Hematopoietic multipotent progenitor cell treated with erythropoietin and hydrocortisone succinate and interleukin-3 and kit ligand, for 6 days (in vitro differentiated cells): ENCODE results near the gene EFCAB14.
A peak's percentile ranks its signal among the peaks of the same experiment; 100 is the strongest.
"Not testable (repeated sequence)": the region's sequence is repeated elsewhere in the genome, so short reads cannot be mapped to it uniquely, and the experiment has no call there.

ENCODE experiments used
- DNase-seq: peaks from one replicate; pipeline ENCODE4 v3.0.0-alpha.2; 2015

EFCAB14 gene, protein sequence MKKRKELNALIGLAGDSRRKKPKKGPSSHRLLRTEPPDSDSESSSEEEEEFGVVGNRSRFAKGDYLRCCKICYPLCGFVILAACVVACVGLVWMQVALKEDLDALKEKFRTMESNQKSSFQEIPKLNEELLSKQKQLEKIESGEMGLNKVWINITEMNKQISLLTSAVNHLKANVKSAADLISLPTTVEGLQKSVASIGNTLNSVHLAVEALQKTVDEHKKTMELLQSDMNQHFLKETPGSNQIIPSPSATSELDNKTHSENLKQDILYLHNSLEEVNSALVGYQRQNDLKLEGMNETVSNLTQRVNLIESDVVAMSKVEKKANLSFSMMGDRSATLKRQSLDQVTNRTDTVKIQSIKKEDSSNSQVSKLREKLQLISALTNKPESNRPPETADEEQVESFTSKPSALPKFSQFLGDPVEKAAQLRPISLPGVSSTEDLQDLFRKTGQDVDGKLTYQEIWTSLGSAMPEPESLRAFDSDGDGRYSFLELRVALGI

DNA sequence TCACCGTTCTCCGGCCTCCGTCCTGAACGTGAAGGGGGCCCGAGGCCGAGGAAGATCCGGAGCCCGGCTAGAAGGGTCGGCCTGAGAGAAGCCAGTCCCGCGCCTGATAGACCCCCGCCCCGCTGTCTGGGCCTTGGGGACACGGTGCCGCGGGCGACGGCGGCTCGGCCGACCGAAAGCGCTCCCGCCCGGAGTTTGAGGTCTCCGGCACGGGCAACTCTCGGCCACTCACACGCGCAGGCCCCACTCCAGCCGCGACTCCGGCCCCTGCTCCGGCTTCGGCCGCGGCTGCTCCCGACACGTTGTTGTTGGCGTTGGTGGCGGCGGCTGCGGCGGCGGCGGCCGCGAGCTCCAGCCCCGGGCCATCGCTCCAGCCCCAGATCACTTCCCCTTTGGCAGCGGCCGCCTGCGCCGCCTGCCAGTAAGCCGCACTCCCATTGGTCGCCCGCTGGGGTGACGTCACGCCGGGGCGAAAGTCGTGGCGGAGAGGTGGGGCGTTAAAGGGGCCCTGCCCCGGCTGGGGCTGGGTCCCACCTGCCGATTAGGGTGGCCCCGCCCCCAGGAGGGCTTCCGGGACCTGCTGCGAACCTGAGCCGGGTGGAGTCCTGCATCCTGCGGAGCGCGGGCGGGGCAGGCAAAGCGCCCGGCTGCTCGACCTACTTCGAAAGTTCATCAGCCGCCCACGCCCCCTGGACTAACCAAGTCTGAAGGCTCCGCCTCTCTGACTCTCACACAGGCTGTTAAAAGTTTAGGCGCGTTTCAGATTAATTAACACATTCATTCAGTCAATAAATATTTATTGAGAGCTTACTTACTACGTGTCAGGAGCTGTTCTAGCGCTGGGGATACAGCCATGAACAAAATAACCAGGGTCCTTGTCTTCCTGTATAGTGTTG lies at the start of gene EFCAB14:
TSS of gene EFCAB14 (minus strand) at position 388 of the 896 bp plus-strand sequence. CDS start 1,027 bp downstream, outside the sequence.
- peak; percentile 97 for DNase-seq

DNA sequence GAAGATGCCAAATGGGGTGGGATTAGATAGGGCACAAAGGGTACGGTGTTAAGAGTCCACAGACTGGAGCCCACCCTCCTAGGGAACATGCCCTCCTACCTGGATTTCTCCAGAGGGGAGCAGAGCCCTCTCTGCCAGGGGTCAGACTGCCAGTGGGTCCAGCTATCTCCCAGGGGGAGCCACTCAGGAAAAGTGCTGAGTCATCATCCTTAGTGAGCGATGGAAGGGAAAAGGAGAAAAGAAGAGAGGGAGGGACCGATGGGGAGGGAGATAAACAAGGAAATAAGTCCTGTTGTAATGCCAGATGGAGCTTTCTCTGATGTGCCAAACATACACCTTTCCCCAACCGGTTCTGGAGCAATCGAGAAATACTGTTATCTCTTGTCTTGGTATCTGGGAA lies 49.5 kb upstream of the EFCAB14 start:
- DNase-seq, result no peak

DNA sequence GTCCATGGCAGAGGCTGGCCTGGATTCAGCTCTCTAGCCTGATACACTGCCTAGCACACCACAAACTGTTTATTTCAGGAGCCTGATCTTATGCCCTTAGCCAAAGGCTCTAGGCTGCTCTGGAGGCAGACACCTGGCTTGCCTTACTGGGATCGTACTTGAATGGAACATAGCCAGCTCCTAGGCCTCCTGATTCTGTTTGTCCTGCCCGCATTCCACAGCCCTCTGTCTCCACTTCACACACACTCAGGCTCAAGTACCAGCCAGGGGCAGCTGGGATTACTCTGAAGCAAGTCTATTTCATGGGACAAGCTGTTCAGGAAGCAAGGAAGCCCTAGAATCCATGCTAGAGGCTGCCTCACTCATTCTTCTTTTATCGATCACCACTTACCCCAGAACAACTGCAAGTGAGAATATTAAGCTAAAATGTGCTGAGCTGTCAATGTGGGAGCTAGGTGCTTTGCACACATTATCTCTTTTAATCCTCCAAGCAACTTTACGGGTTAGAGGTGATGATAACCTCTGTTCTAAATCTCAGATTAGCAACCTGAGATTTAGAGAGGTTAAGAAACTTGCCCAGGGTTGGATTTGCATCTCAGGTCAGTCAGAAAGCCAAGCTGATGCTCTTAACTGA lies 48.9 kb upstream of the EFCAB14 start:
- DNase-seq, result no peak

DNA sequence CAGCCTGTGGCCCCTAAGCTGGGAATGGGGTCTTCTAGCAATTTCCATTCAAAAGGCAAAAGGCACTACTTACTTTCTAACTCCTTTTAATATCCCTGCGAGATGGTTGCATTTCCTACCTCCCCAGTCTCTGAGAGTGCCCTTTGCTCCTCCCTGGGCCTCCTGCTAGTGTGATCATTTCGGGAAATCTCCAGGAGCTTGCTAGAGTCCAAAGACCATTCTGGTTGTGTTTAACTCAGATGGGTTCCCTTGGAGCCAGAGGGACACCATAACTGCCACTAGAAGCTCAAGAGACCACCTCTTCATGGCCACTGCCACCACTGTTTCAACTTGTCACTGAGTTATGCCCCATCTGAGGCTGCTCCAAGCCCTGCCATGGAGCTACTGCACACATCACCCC lies 45.5 kb upstream of the EFCAB14 start:
- DNase-seq, result no peak

DNA sequence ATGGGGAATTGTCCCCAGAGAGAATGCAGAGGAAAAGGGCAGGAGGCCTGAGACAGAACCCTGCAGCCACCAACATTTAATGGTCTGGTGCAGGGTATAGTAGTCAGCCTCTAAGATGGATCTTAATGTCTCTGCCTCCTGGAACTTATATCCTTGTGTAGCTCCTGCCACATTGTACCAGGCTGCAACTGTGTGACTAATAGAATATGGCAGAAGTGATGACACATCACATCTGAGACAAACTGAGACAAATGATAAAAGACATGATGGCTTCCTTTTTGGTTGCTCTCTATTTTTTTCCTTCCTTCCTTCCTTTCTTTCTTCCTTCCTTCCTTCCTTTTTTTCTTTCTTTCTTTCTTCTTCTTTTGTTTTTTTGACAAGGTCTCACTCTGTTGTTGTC lies 42.8 kb upstream of the EFCAB14 start:
- no peak for DNase-seq

DNA sequence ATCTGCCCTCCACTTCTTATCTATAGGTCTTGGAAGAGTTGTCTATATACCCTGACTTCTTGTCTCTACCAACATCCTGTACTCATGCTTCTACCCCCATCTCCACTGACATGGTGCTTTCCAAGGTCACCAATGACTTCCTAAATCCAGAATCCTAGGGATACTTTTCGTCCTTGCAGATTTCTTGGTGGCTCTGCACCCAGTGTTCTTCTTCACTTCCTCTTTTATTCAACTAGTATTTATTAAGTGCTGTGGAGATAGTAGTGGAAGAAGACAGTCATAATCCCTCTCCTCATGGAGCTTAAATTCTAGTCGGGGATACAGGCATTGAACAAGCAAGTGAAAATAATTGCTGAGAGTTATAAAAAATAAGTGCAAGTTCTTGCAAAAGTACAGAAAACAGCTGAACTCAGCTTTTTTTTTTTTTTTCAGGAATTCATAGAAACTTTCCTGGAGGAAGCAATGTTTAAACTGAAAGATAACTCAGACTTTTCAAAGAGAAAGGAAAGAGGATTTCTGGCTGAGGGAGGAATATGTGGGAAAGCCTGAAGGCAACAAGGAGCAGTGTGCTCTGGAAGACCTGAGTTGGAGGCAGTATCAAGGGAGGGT lies 41.7 kb upstream of the EFCAB14 start:
- no peak for DNase-seq

DNA sequence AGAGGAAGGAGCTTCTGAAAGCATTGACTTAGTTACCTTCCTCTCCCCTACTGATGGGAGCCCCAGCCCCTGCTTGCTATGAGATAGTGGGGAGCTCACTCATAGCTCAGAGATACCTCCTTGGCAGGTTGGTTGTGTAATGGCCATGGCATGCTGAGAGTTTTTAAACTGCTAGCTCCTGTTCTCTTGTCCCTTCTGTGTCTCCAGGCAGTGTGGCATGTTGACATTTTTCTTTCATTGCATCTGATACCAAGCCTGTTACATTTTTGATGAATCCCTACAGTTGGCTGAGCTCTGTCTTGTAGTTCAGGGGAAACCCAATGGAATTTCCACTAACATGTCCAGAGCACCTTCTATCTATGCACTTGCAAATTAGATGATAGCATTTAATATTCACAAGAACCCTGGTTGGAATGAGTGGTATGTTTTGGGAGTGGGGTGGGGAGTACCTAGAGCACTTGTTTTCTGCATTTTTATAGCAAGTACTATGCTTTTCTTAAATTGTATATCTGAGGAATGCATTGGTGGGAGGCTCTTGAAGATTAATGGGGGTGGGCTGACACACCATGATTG lies 39.1 kb upstream of the EFCAB14 start:
- DNase-seq, result no peak

DNA sequence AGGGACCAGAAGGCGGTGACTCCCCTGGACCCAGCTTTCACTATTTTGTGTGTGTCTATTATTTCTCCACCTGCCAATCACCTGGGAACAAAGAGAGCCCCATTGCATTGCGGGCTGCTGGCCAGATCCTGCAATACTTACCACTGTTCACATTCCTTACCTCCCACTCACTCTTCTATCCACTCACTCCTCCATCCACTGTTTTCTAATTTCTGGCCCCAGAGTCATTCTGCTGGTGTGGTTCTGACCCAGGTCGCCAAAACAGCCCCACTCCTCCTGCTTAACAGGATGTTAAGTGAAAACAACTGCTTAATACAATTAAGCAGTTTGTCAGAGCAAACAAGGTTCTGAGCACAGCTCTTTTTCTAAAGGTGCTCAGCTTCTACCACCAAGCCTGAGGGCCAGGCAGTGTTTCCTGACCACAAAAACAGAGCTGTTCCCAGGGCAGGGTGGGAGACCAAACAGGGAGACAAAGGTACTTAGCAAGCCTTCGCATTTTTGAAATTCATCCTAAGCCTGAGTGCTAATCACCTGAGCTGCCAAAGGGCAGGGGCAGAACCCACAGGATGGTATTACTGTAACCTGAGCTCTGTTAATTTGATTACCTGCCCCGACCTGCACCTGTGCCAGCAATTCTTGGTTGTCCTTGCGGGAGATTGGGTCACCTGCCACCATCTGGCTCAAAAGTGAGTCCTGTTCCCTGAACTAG lies 38.5 kb upstream of the EFCAB14 start:
- DNase-seq, result no peak

DNA sequence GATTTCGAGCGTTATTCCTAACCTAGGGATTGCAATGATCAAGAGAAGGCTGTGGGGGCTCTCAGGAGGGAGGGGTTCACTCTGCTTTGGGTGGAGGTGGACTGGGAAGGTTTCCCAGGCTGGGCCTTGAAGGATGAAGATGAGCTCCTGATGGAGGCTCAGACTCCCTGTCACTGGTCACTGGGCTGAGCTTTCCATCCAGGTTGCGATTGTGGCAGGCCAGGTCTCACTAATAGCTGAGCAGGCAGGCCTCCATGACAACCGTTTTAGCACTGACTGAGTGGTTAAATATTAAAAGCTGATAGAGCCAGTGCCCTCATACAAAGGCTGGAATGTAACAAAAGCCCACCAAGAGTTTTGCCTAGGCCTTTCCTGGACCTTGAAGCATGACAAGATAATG lies 36.2 kb upstream of the EFCAB14 start:
- no peak for DNase-seq

DNA sequence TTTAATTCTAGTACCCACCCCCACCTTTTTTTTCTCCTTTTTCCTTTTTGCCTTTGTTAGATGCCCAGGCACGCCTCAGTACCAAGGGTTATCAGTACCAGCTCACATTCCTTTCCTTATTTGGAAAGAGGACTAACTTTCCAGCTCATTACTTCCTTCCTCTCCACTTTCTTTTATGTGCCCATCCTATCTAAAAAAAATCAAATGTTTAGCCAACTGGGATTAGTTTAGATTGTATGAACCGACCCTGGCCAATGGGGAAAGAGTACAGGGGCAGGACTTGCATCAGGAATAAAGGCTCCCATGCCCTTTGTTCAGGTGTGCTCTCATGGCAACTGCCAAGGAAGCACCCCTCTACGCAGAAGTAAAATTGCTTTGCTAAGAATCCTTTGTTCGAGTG lies 35.8 kb upstream of the EFCAB14 start:
- not testable (repeated sequence) for DNase-seq

DNA sequence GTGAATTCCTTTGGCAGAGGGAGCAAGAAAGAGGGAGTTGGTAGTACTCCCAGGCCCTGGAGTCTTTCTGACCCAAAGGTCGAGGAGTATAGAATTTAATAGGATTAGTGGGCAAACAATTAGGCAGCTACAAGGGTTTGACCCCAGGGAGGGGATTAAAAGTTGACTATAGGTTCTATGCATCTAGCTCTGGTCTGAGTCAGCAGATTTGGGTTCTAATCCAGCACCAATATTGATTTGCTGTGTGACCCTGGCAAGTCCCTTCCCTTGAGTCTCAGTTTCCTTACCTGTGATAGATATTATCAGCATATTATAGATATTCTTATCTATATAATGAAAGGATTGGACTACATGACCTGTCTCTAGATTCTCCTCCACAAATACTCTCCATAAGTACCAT lies 35.1 kb upstream of the EFCAB14 start:
- DNase-seq, result no peak

DNA sequence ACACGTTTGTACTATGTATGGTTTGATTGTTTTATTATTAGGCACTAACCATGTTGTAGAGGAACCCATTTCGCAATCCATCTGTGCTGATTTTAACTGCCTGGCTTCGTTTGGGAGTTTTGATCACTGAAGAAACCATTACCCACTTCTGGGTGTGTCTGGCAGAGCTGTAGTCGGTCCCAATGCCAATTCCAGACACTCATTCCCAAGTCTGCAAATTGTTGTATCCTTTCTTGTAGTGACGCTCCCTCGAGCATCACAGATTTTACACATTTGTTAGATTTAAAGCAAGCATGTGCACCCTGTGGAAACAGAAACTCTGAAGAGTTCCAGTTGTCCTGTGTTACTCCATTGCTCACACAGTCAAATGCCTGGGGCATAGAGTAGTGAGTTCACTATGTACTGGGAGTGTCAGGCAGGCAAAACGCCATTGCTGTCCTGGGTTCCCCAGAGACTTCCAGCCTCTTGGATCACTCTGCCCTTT lies 31.0 kb upstream of the EFCAB14 start:
- DNase-seq, result no peak

DNA sequence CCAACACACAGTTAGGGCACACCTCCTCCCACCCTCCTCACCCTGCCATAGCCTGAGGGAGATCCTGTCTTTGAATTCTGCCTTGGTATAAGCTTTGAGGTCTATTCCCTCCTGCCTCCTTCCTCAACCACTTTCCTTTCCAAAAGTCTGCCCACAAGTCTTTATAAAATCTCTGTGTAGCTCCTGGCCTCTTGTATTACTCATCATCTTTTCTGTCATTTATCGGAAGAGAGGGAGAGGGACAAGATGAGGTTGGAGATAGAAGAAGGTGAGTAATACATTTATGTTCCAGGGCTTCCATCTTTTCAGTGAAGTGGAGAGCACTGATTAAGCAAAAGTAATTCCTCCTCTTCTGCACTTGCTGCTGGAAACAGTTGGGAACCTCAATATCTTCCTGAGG lies 30.5 kb upstream of the EFCAB14 start:
- no peak for DNase-seq

DNA sequence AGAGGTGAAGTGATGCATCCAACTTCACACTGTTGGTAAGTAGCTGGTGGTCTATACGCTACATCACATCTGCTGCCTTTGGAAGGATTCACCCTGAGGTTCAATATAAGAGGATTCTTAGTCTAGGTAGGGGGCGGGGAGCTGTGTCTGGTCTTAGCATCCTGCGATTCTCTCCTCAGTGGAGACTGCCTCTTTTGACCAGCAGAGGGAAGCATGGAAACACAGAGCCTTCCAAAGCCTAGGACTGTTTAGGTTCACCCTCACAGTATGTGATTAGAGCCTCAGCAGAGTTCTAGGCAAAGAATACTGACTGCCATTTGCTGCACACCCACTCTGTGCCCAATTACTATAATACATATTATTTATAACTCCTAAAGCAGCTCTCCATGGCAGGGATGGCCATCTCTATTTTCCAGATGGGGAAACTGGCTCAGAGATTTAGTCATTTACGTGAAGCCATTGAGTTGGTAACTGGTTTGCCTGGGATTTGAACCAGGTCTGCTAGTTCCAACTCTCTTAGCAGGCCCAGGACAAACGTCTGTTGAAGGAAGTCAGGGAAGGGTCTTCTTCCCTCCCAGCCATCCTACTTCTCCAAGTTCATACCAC lies 28.9 kb upstream of the EFCAB14 start:
- DNase-seq, result peak; percentile 61

DNA sequence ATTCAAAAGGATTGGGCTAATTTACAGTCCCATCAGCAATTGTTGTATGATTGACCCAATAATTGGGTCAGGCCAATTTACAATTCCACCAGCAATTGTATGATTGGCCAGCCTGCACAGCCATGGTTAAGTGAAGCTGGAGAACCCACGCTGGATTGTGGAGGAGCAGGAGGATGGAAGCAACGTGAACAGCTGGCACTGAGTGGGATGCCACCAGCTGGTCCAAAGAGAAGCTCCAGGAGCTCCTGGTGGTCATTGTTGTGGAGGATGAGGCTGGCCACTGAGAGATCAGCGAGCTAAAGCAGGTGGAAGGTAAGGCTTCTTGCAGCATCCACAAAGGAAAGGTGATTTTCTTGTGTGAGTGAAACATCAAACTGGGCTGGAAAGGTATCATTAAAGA lies 23.2 kb upstream of the EFCAB14 start:
- no peak for DNase-seq

DNA sequence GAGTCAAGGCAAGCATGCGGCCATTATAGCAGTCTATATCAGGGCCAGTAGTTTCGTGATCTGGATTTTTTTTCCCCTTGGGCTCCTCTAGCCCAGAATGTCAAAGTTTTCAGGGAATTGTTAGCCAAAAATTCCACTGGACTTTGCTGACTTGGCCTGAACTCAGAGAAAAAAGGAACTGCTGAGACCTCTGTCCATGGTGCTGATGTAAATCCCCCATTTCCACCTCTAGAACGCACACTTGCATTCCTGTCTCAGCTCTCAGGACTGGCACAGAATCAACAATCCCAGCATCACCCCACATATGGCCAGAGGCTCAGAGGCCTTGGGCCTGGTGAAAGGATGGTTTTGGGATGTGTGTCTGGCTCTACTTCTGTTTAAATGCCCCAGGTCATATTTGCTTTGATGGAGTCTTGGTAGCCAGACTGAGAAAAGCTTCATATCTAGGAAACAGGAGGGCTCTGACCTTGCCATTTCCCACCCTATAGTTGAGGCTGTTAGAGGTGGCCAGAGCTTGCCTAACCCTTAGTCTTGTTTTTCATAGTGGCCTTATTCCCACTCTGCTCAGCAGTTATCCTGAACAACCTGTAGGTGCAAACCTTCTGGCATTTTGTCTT lies 16.9 kb upstream of the EFCAB14 start:
- peak; percentile 84 for DNase-seq

DNA sequence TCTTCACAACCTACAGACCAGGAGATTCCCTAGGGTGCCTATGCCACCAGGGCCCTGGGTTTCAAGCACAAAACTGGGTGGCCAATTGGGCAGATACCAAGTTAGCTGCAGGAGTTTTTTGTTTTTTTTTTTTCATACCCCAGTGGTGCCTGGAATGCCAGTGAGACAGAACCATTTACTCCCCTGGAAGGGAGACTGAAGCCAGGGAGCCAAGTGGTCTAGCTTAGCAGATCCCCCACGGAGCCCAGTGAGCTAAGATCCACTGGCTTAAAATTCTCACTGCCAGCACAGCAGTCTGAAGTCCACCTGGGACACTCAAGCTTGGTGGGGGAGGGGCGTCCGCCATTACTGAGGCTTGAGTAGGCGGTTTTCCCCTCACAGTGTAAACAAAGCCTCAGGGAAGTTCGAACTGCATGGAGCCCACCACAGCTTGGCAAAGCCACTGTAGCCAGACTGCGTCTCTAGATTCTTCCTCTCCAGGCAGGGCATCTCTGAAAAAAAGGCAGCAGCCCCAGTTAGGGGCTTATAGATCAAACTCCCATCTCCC lies 9.5 kb upstream of the EFCAB14 start:
- not testable (repeated sequence) for DNase-seq

DNA sequence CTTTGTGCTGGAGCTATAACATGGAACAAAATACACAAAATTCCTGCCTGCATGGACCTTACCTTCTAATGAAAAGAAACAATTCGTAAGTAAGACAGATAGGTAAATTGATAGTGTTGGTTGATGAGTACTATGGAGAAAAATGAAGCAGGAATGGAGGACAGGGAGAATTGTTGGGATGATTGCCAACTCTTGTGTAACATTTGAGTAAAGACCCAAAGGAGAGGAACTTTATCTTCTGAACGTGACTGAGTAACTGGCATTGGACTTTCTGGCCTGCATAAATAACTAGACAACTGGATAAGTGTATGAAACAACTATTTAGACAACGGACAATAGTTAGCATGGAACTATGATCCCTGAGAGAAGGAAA lies 6.8 kb upstream of the EFCAB14 start:
- no peak for DNase-seq

DNA sequence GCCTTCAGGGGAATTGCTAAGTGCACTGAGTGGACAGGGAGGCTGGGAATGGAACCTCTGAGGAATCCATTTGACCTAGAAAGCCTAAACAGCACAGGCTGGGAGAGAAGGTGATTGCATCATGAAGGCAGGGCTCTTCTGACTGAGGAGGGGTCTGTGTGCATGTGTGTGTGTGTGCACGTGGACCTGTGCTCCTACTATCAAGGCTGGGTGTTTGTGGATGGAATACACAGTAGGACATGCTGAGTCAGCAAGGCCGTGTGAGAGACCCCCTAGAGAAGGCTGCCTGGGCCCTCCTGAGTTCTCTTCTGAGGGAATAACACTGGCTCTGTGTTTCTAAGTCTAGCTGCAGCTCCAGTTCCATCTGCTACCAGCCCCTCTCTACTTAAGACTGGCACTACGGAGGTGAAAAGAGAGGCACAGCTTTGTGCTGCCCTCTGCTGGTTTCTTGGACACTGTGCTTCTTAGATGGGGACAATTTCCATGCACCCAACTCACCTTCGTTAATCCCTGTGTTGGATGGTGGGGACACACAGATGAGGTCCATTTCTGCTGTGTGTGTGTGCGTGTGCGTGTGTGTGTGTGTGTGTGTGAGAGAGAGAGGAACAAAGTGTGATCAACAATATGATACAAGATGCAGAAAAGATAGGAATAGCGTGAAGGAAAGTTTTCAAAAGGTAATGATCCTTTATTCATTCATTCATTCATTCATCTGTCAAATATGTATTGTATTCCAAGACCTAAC lies 6.2 kb upstream of the EFCAB14 start:
- peak; percentile 94 for DNase-seq

DNA sequence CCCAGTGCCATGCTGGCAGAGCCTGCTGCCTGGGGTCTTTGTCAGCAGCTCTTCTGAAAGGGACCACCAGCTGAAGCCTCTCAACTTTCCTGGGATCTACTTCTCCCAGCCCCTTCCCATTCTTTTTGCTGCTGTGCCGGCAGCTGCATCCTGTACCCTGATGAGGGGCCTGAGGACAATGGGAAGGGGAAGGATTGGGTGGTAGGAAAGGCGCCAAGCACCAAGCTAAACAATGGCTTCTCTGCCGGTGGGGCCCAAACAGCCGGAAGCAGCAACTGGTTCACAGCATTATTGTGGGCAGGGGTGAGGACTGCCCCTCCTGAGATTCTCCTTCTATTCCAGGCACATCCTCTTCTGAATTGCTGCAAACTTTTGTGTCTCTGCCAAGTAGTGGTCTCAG lies 5.0 kb upstream of the EFCAB14 start:
- DNase-seq, result no peak
